Right lobe of liver (tissue), 6 donors: Measurements from ENCODE around the gene SPACA7. TPM values are rescaled to one million over a fixed set of nuclear protein-coding genes. Genes with fewer than 3 reads are reported as not detected.

ENCODE experiments used
- ATAC-seq, 4 donors: fragments of 200-7000 bp; cut with Tn5 transposase; one replicate each; pipeline ENCODE4 v1.9.1; 2020; ENCODE audit warnings: mild to moderate bottlenecking in 4 of 4, moderate library complexity in 4 of 4
- DNase-seq, 3 donors: peaks; one replicate each; pipeline ENCODE4 v3.0.0-alpha.2; 2020
- H3K27ac ChIP-seq, 3 donors: fragments of 200-600 bp; one replicate each; pipeline ENCODE4 v1.8.0; 2022
- H3K27me3 ChIP-seq, 2 donors: fragments of 200-600 bp; one replicate each; pipeline ENCODE4 v1.8.0; 2022
- H3K36me3 ChIP-seq, 4 donors: fragments of 200-600 bp; sonication (generic) in 1 of 4; one replicate each; pipeline versions ENCODE4 v1.5.1 to v1.8.0; 2017 to 2022; ENCODE audit warnings: control low read depth in 1 of 4
- H3K4me1 ChIP-seq, 4 donors: fragments of 200-600 bp; sonication (generic) in 1 of 4; one replicate each; pipeline versions ENCODE4 v1.5.1 to v1.8.0; 2017 to 2022; ENCODE audit warnings: control low read depth in 1 of 4
- H3K4me3 ChIP-seq, 3 donors: fragments of 200-600 bp; one replicate each; pipeline ENCODE4 v1.8.0; 2022
- H3K9me3 ChIP-seq, 4 donors: fragments of 200-600 bp; sonication (generic) in 1 of 4; one replicate each; pipeline versions ENCODE4 v1.5.1 to v1.8.0; 2017 to 2022; ENCODE audit warnings: control low read depth in 1 of 4
- CTCF ChIP-seq, 4 donors: fragments of 200-600 bp in 3 of 4; fragments of 450-650 bp in 1 of 4; IDR thresholded peaks; one replicate each; pipeline versions ENCODE4 v1.5.1 to v1.8.0; 2016 to 2022; ENCODE audit warnings: antibody characterized with exemption in 4 of 4, mild to moderate bottlenecking in 2 of 4
- POLR2A ChIP-seq: fragments of 450-650 bp; IDR thresholded peaks from one replicate; pipeline ENCODE4 v1.6.1; 2017; ENCODE audit warnings: antibody characterized with exemption, mild to moderate bottlenecking
- WGBS: methylation state at CpG from one replicate; pipeline ENCODE4 v1.1.6; 2018; ENCODE audit warnings: low coverage, low lambda C conversion rate; ENCODE audit not compliant: insufficient coverage; ENCODE audit errors: missing lambda C conversion rate; 5-methylcytosine and 5-hydroxymethylcytosine counted together
- intact Hi-C, 2 donors: fragments of 100-400 bp; cut with DNase I; formaldehyde crosslinking; loops; one replicate each; pipeline versions ENCODE4 v1.11.2 to v1.14.1; 2022
- total RNA-seq, 6 experiments: library from RNA; depleted of rRNA in 2 of 6; stranded (reverse); fragments of >200 nt in 2 of 6; fragmentation: NEBNext Ultra II Directional in 3 of 6; extraction: Animal tissue kit (Norgen Biotek cat#: 25700) in 3 of 6; gene quantifications; one replicate each; pipeline versions ENCODE4 v1.1.0 to v1.2.4, GENCODE V29; 2016 to 2023
- donor health status: DM: no; HTN: yes; CAD: no.
- donor health status: DM: no; HTN: no; CAD: no.
- donor health status: DM: no; HTN: no; CAD: no.
- donor health status: DM: no; HTN: yes; CAD: no.
- donor health status: DM: no; HTN: yes; CAD: no.

The SPACA7 gene
- total RNA-seq, 6 experiments from 2014 or later: not detected

GRCh38 chr13:112453207-112453829 is 77.2 kb downstream of the SPACA7 start:
- H3K4me1 ChIP-seq: no peaks in the 10 kb centered on the region
- TF ChIP-seq POLR2A (no peak), CTCF (IDR thresholded peaks at IDR 0.05) (no peak)
- no peaks in the 10 kb centered on the region for H3K9me3 ChIP-seq
- no peaks in the 10 kb centered on the region for H3K27me3 ChIP-seq
- ATAC-seq (no peak), DNase-seq (peak in 1 of 3 donors; percentile 46)
- H3K4me3 ChIP-seq: no peak overlapping the region
- intact Hi-C loops: no loop called here
- no peak overlapping the region for H3K27ac ChIP-seq
- WGBS: 87% methylated on average over 7 of the region's 32 CpGs
- H3K36me3 ChIP-seq: no peaks in the 10 kb centered on the region

DNA sequence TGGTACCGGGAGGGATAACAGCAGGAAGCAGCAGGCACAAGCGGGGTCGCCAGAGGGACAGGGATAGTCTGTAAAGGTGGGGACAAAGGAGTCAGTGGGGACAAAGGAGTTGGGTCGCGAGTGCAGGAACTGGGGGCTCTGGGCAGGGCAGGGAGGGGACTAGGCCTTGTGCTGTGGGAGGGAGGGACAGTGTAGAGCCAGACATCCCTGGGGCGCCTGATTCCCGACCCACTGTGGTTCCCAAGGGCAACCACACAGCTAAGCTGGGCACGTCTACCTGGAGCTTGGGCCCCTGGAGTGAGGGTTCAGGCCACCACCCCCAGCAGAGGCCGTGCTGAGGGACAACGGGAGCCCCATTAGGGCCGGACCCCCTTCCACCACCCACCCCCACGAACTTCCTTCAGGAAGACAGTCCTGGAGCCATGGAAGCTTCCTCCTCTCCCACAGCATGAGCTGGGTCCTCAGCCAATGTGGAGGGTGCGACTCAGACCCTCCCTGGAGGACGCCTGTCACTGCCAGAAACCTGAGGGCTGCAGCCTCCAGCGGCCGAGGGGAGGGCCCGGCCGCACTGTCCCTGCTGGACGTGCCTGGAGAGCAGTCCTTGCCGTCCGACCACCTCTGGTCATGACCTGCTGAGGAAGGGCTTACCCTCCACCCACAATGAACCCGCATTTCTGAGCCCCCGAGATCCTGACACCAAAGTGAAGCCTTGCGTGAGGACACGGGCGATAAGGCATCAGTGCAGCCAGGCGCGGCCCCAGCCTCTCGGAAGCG is 77.9 kb downstream of the SPACA7 start:
- ATAC-seq (peak in 1 of 4 donors; percentile 6), DNase-seq (peak in 1 of 3 donors; percentile 35)
- H3K27me3 ChIP-seq: no peaks in the 10 kb centered on the region
- intact Hi-C loops: no loop called here
- H3K4me3 ChIP-seq: no peak overlapping the region
- TF ChIP-seq POLR2A: no peak
- TF ChIP-seq CTCF (IDR thresholded peaks at IDR 0.05): no peak
- no peaks in the 10 kb centered on the region for H3K4me1 ChIP-seq
- WGBS: 73% methylated on average over 6 of the region's 30 CpGs
- no peak overlapping the region for H3K27ac ChIP-seq
- no peaks in the 10 kb centered on the region for H3K9me3 ChIP-seq
- H3K36me3 ChIP-seq: no peaks in the 10 kb centered on the region

DNA sequence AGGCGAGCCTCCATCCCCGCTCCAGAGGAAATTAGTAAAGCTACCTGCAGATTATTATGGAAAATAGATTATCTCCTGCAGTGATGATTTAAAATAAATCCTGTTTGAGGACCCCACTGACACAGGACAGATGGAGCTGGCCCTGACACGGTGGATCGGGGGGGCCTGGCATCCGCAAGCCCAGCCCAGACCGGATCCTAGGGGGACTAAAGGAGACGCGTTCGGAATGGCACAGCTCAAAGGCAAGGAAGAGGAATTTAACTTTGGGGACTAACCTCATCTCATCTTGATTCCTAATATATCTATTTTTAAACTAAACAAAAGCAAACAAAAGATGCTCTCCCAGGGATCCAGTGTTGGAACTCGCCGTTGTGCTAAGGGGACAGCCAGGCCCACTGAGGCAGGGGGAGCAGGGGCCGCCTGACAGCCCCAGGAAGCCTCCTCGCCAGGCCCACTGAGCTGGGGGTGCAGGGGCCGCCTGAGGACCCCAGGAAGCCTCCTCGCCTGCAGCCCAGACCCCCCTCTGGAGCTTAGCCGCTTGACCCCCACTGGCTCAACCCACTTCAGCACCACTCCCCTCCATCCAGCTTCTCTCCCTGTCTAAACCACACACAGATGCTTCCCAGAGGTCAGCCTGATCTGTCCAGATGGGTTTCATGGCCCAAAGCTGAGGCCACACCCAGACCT is 78.6 kb downstream of the SPACA7 start:
- ATAC-seq: no peak
- no peak for DNase-seq

More for the DNA sequence above, 78.6 kb downstream of the SPACA7 start:
- intact Hi-C loops: no loop called here
- TF ChIP-seq CTCF (IDR thresholded peaks at IDR 0.05): no peak
- TF ChIP-seq POLR2A: no peak
- Histone ChIP-seq H3K9me3 (no peaks in the 10 kb centered on the region), H3K27me3 (no peaks in the 10 kb centered on the region), H3K27ac (no peak overlapping the region), H3K4me1 (no peaks in the 10 kb centered on the region), H3K36me3 (no peaks in the 10 kb centered on the region), H3K4me3 (no peak overlapping the region)
- WGBS: 72% methylated on average over 11 of the region's 16 CpGs
